HEK293 (cell line): ENCODE results near the gene PALM3.

Experiments
- BCL11A ChIP-seq: fragments of 450-650 bp; formaldehyde crosslinking; IDR thresholded peaks from 2 replicates; pipeline ENCODE4 v1.5.1; 2016; ENCODE audit warnings: low read depth, missing biosample characterization, missing genetic modification characterization
- GLI4 ChIP-seq: fragments of 450-650 bp; formaldehyde crosslinking; IDR thresholded peaks from 2 replicates; pipeline ENCODE4 v1.5.1; 2016; ENCODE audit warnings: missing biosample characterization, missing genetic modification characterization
- TRIM28 ChIP-seq: IDR thresholded peaks from 2 replicates; pipeline ENCODE4 v1.6.1; 2011; ENCODE audit warnings: low read length, control low read depth, borderline replicate concordance
- ZBTB20 ChIP-seq: fragments of 450-650 bp; formaldehyde crosslinking; IDR thresholded peaks from 2 replicates; pipeline ENCODE4 v1.5.1; 2016; ENCODE audit warnings: missing biosample characterization, missing genetic modification characterization
- ZNF10 ChIP-seq: fragments of 450-650 bp; formaldehyde crosslinking; IDR thresholded peaks from 2 replicates; pipeline ENCODE4 v1.5.1; 2017; ENCODE audit warnings: missing biosample characterization, missing genetic modification characterization
- ZNF292 ChIP-seq: fragments of 450-650 bp; formaldehyde crosslinking; IDR thresholded peaks from 2 replicates; pipeline ENCODE4 v1.5.1; 2016; ENCODE audit warnings: low read depth, missing biosample characterization, missing genetic modification characterization, borderline replicate concordance
- ZNF324 ChIP-seq: fragments of 450-650 bp; formaldehyde crosslinking; IDR thresholded peaks from 2 replicates; pipeline ENCODE4 v1.5.1; 2016; ENCODE audit warnings: missing biosample characterization, missing genetic modification characterization
- ZNF350 ChIP-seq: fragments of 450-650 bp; formaldehyde crosslinking; IDR thresholded peaks from 2 replicates; pipeline ENCODE4 v1.5.0; 2017; ENCODE audit warnings: missing biosample characterization, mild to moderate bottlenecking, missing genetic modification characterization
- ZNF707 ChIP-seq: fragments of 450-650 bp; formaldehyde crosslinking; IDR thresholded peaks from 2 replicates; pipeline ENCODE4 v1.5.1; 2016; ENCODE audit warnings: missing biosample characterization, missing genetic modification characterization
- TF ChIP-seq, protein P1 (sequence below): fragments of 450-650 bp; formaldehyde crosslinking; IDR thresholded peaks from 2 replicates; pipeline ENCODE4 v1.5.1; 2016; ENCODE audit warnings: missing biosample characterization, missing genetic modification characterization
- TF ChIP-seq, protein P2 (sequence below): fragments of 450-650 bp; formaldehyde crosslinking; IDR thresholded peaks from 2 replicates; pipeline ENCODE4 v1.5.1; 2016; ENCODE audit warnings: missing biosample characterization, missing genetic modification characterization
- TF ChIP-seq, protein P3 (sequence below): fragments of 450-650 bp; formaldehyde crosslinking; IDR thresholded peaks from 2 replicates; pipeline ENCODE4 v1.5.1; 2016; ENCODE audit warnings: missing biosample characterization, missing genetic modification characterization

GRCh38 chr19:14039181-14039580, 22.7 kb downstream of the PALM3 start:
- TF ChIP-seq, protein P1, sequence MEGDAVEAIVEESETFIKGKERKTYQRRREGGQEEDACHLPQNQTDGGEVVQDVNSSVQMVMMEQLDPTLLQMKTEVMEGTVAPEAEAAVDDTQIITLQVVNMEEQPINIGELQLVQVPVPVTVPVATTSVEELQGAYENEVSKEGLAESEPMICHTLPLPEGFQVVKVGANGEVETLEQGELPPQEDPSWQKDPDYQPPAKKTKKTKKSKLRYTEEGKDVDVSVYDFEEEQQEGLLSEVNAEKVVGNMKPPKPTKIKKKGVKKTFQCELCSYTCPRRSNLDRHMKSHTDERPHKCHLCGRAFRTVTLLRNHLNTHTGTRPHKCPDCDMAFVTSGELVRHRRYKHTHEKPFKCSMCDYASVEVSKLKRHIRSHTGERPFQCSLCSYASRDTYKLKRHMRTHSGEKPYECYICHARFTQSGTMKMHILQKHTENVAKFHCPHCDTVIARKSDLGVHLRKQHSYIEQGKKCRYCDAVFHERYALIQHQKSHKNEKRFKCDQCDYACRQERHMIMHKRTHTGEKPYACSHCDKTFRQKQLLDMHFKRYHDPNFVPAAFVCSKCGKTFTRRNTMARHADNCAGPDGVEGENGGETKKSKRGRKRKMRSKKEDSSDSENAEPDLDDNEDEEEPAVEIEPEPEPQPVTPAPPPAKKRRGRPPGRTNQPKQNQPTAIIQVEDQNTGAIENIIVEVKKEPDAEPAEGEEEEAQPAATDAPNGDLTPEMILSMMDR (tag by site-specific recombination): no peak
- TF ChIP-seq TRIM28: no peak
- no peak for TF ChIP-seq ZNF350 (tag by site-specific recombination)
- TF ChIP-seq, protein P2, sequence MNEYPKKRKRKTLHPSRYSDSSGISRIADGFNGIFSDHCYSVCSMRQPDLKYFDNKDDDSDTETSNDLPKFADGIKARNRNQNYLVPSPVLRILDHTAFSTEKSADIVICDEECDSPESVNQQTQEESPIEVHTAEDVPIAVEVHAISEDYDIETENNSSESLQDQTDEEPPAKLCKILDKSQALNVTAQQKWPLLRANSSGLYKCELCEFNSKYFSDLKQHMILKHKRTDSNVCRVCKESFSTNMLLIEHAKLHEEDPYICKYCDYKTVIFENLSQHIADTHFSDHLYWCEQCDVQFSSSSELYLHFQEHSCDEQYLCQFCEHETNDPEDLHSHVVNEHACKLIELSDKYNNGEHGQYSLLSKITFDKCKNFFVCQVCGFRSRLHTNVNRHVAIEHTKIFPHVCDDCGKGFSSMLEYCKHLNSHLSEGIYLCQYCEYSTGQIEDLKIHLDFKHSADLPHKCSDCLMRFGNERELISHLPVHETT (tag by site-specific recombination): no peak
- no peak for TF ChIP-seq GLI4
- TF ChIP-seq, protein P3, sequence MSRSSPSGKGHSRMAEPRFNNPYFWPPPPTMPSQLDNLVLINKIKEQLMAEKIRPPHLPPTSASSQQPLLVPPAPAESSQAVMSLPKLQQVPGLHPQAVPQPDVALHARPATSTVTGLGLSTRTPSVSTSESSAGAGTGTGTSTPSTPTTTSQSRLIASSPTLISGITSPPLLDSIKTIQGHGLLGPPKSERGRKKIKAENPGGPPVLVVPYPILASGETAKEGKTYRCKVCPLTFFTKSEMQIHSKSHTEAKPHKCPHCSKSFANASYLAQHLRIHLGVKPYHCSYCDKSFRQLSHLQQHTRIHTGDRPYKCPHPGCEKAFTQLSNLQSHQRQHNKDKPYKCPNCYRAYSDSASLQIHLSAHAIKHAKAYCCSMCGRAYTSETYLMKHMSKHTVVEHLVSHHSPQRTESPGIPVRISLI (tag by site-specific recombination): no peak
- TF ChIP-seq ZNF292: no peak
- no peak for TF ChIP-seq ZNF10 (tag by site-specific recombination)
- no peak for TF ChIP-seq ZNF324
- TF ChIP-seq ZBTB20 (tag by site-specific recombination): no peak
- TF ChIP-seq ZNF707: no peak
- TF ChIP-seq BCL11A (tag by site-specific recombination): no peak
